Measurements from ENCODE around the gene KCNQ1.

The KCNQ1 gene

GRCh38 chr11:2442589-2442988, 2.2 kb upstream of the KCNQ1 start:
- no peak for TF ChIP-seq EZH2phosphoT487 (conservative IDR thresholded peaks at IDR 0.05; ENCODE audit: low read length)
- no peak for TF ChIP-seq CTCF (IDR thresholded peaks at IDR 0.05; ENCODE audit: insufficient read depth, low read length, poor library complexity, severe bottlenecking)

GRCh38 chr11:2443406-2443805, 1.4 kb upstream of the KCNQ1 start:
- no peak overlapping the region for H3K4me3 ChIP-seq (ENCODE audit: insufficient read depth, low read length, poor library complexity, severe bottlenecking)
- H2AFZ ChIP-seq (ENCODE audit: low read depth, low read length, severe bottlenecking): no peak overlapping the region
- no peaks in the 10 kb centered on the region for H3K79me2 ChIP-seq (ENCODE audit: insufficient read depth, low read length)
- no peaks in the 10 kb centered on the region for H4K20me1 ChIP-seq (ENCODE audit: low read depth, low read length)
- H3K9me2 ChIP-seq (replicated peaks; ENCODE audit: insufficient read depth, low read length): no peaks in the 10 kb centered on the region
- no peaks in the 10 kb centered on the region for H3K27me3 ChIP-seq (ENCODE audit: low read length)
- no peak overlapping the region for H3K9ac ChIP-seq (ENCODE audit: low read length)
- no peak overlapping the region for H3K27ac ChIP-seq (ENCODE audit: low read depth, low read length)
- no peaks in the 10 kb centered on the region for H3K36me3 ChIP-seq (ENCODE audit: low read length)
- H3F3A ChIP-seq (ENCODE audit: insufficient read depth): 0 out of 2 replicates have a peak, but pooled peaks cover 3% of the 10 kb centered on the region
- no peak for TF ChIP-seq EZH2phosphoT487 (conservative IDR thresholded peaks at IDR 0.05; ENCODE audit: low read length)
- no peak for TF ChIP-seq CTCF (IDR thresholded peaks at IDR 0.05; ENCODE audit: insufficient read depth, low read length, poor library complexity, severe bottlenecking)
- H3K9me3 ChIP-seq (ENCODE audit: insufficient read depth, low read length): no peaks in the 10 kb centered on the region
- no peak overlapping the region for H3K4me2 ChIP-seq (ENCODE audit: low read depth, low read length, poor library complexity, severe bottlenecking)

More at GRCh38 chr11:2442589-2442988, 2.2 kb upstream of the KCNQ1 start:
- Histone ChIP-seq H3F3A (ENCODE audit: insufficient read depth) (0 out of 2 replicates have a peak, but pooled peaks cover 3% of the 10 kb centered on the region), H3K9me2 (replicated peaks; ENCODE audit: insufficient read depth, low read length) (no peaks in the 10 kb centered on the region), H3K9me3 (ENCODE audit: insufficient read depth, low read length) (no peaks in the 10 kb centered on the region), H3K4me2 (ENCODE audit: low read depth, low read length, poor library complexity, severe bottlenecking) (no peak overlapping the region), H3K36me3 (ENCODE audit: low read length) (no peaks in the 10 kb centered on the region), H3K4me3 (ENCODE audit: insufficient read depth, low read length, poor library complexity, severe bottlenecking) (no peak overlapping the region), H3K27me3 (ENCODE audit: low read length) (no peaks in the 10 kb centered on the region), H3K79me2 (ENCODE audit: insufficient read depth, low read length) (no peaks in the 10 kb centered on the region), H3K9ac (ENCODE audit: low read length) (no peak overlapping the region), H3K27ac (ENCODE audit: low read depth, low read length) (no peak overlapping the region), H2AFZ (ENCODE audit: low read depth, low read length, severe bottlenecking) (no peak overlapping the region), H4K20me1 (ENCODE audit: low read depth, low read length) (no peaks in the 10 kb centered on the region)

- H3K27ac ChIP-seq (ENCODE audit: low read depth, low read length): no peak within 1 kb of the TSS
- H3K4me3 ChIP-seq (ENCODE audit: insufficient read depth, low read length, poor library complexity, severe bottlenecking): no peak within 1 kb of the TSS
- H2AFZ ChIP-seq (ENCODE audit: low read depth, low read length, severe bottlenecking): no peak within 1 kb of the TSS
- H3K27me3 ChIP-seq (ENCODE audit: low read length): no peaks in the 10 kb centered on the region
- H3K9me2 ChIP-seq (replicated peaks; ENCODE audit: insufficient read depth, low read length): no peaks in the 10 kb centered on the region
- no peaks in the 10 kb centered on the region for H3K79me2 ChIP-seq (ENCODE audit: insufficient read depth, low read length)
- no peaks in the 10 kb centered on the region for H4K20me1 ChIP-seq (ENCODE audit: low read depth, low read length)
- no peaks in the 10 kb centered on the region for H3K36me3 ChIP-seq (ENCODE audit: low read length)
- no peak within 1 kb of the TSS for H3K4me2 ChIP-seq (ENCODE audit: low read depth, low read length, poor library complexity, severe bottlenecking)
- 0 out of 2 replicates have a peak, but pooled peaks cover 3% of the 10 kb centered on the region for H3F3A ChIP-seq (ENCODE audit: insufficient read depth)
- H3K9me3 ChIP-seq (ENCODE audit: insufficient read depth, low read length): no peaks in the 10 kb centered on the region
- TF ChIP-seq EZH2phosphoT487 (conservative IDR thresholded peaks at IDR 0.05; ENCODE audit: low read length) (no peak), CTCF (IDR thresholded peaks at IDR 0.05; ENCODE audit: insufficient read depth, low read length, poor library complexity, severe bottlenecking) (no peak)
- no peak within 1 kb of the TSS for H3K9ac ChIP-seq (ENCODE audit: low read length)
These were observed 657 bp upstream of the KCNQ1 start, which contains the start of gene TRPM5 for GRCh38 chr11:2443881-2444820. Gene TRPM5, minus strand, starts transcription at chr11:2444514. Its CDS starts 21,478 bp downstream, at chr11:2423036.
